HepG2 (cell line): Measurements from ENCODE around the gene FGGY. TPM values are rescaled to one million over a fixed set of nuclear protein-coding genes. Genes with fewer than 3 reads are reported as not detected.
A peak's percentile ranks its signal among the peaks of the same experiment; 100 is the strongest.

Experiments
- ATAC-seq: fragments of 200-7000 bp; cut with Tn5 transposase; 3 replicates; pipeline ENCODE4 v1.9.1; 2020; ENCODE audit warnings: mild to moderate bottlenecking, moderate library complexity
- BruUV-seq: library from RNA; stranded (reverse); fragments of 400-500 nt; replicated peaks from 2 replicates; lab custom pipeline; 2021; lab: Mats Ljungman, UMichigan
- CTCF ChIA-PET: fragments of 300-600 bp; formaldehyde crosslinking; extraction: SDS; loops from one replicate; lab custom pipeline; 2021; ENCODE audit warnings: low total read pairs, inconsistent platforms, low intra/inter-chr PET ratio; lab: Yijun Ruan, JAX
- POLR2A ChIA-PET: fragments of 350-600 bp; sonication (Branson Sonifier 250); formaldehyde crosslinking; loops from one replicate; lab custom pipeline; 2020; ENCODE audit warnings: antibody characterized with exemption, inconsistent platforms; lab: Yijun Ruan, JAX
- DNase-seq: peaks from one replicate; pipeline ENCODE4 v3.0.0-alpha.2; 2015; ENCODE audit warnings: low spot score
- FAIRE-seq: peaks from 3 replicates; lab custom pipeline; 2011; peaks lifted over from hg19 to GRCh38; lab: Jason Lieb, UNC
- H2AFZ ChIP-seq: one replicate; pipeline ENCODE4 v1.6.1; 2011; ENCODE audit warnings: low read length, inconsistent platforms
- H3K27ac ChIP-seq: fragments of 300-600 bp; 3 replicates; pipeline ENCODE4 v1.8.0; 2011; ENCODE audit warnings: mixed run types, mild to moderate bottlenecking, mixed read lengths, low read length, inconsistent platforms; ENCODE audit not compliant: insufficient read depth; ENCODE audit errors: extremely low read length
- H3K27me3 ChIP-seq, 2 experiments: fragments of 200-600 bp in 1 of 2; 2 replicates in 1 of 2; 3 replicates in 1 of 2; pipeline versions ENCODE4 v1.6.0 to v1.8.0; 2011; ENCODE audit warnings: low read length in 2 of 2, mild to moderate bottlenecking in 2 of 2, moderate library complexity in 2 of 2, inconsistent platforms in 1 of 2; ENCODE audit not compliant: insufficient read depth in 2 of 2, control insufficient read depth in 1 of 2
- H3K36me3 ChIP-seq, 2 experiments: fragments of 200-600 bp in 1 of 2; replicated peaks in 1 of 2; 2 replicates in 1 of 2; 3 replicates in 1 of 2; pipeline versions ENCODE4 v1.5.1 to v1.8.0; 2011; ENCODE audit warnings: low read length in 2 of 2, inconsistent platforms in 1 of 2; ENCODE audit not compliant: insufficient read depth in 2 of 2, control insufficient read depth in 1 of 2
- H3K4me1 ChIP-seq: 2 replicates; pipeline ENCODE4 v1.5.1; 2012; ENCODE audit warnings: low read length, inconsistent platforms; ENCODE audit not compliant: insufficient read depth
- H3K4me2 ChIP-seq: 2 replicates; pipeline ENCODE4 v1.6.0; 2011; ENCODE audit warnings: low read depth, low read length, inconsistent platforms
- H3K4me3 ChIP-seq, 3 experiments: fragments of 200-600 bp in 1 of 3; sonication (generic), shearing (Covaris generic) in 1 of 3; replicated peaks in 1 of 3; 2 replicates each; pipeline ENCODE4 v1.5.1; 2011 to 2016; ENCODE audit warnings: low read length in 3 of 3, inconsistent platforms in 2 of 3, low read depth in 2 of 3, mild to moderate bottlenecking in 2 of 3, control low read depth in 1 of 3, mixed read lengths in 1 of 3; ENCODE audit not compliant: insufficient read depth in 1 of 3
- H3K79me2 ChIP-seq: one replicate; pipeline ENCODE4 v1.6.1; 2011; ENCODE audit warnings: low read length, inconsistent platforms; ENCODE audit not compliant: insufficient read depth
- H3K9ac ChIP-seq: 2 replicates; pipeline ENCODE4 v1.6.0; 2011; ENCODE audit warnings: mild to moderate bottlenecking, low read depth, low read length, inconsistent platforms; ENCODE audit not compliant: insufficient read depth
- H3K9me3 ChIP-seq: 2 replicates; pipeline ENCODE4 v1.5.1; 2012; ENCODE audit warnings: mild to moderate bottlenecking, low read length
- H4K20me1 ChIP-seq: 2 replicates; pipeline ENCODE4 v1.6.0; 2011; ENCODE audit warnings: inconsistent platforms, mild to moderate bottlenecking, low read length, moderate library complexity; ENCODE audit not compliant: insufficient read depth
- ADNP ChIP-seq: sonication (generic); formaldehyde crosslinking; IDR thresholded peaks from 2 replicates; pipeline ENCODE4 v1.4.0; 2020; ENCODE audit warnings: missing genetic modification reagents
- ATF1 ChIP-seq: IDR thresholded peaks from 2 replicates; pipeline ENCODE4 v1.6.1; 2016; ENCODE audit warnings: mild to moderate bottlenecking, control low read depth
- ETV5 ChIP-seq: IDR thresholded peaks from 2 replicates; pipeline ENCODE4 v1.6.1; 2018; ENCODE audit warnings: missing biosample characterization, missing genetic modification reagents, inconsistent platforms, borderline replicate concordance
- GTF2F1 ChIP-seq: fragments of 150-350 bp; IDR thresholded peaks from 2 replicates; pipeline ENCODE4 v1.6.1; 2014; ENCODE audit warnings: low read length
- KDM1A ChIP-seq: IDR thresholded peaks from 2 replicates; pipeline ENCODE4 v1.6.1; 2016; ENCODE audit warnings: missing compliant biosample characterization
- PITX1 ChIP-seq: sonication (generic); formaldehyde crosslinking; IDR thresholded peaks from 2 replicates; pipeline ENCODE4 v1.5.1; 2020; ENCODE audit warnings: mild to moderate bottlenecking, missing genetic modification reagents
- POLR2G ChIP-seq: fragments of 200-400 bp; formaldehyde crosslinking; IDR thresholded peaks from 2 replicates; pipeline ENCODE4 v1.6.1; 2018; ENCODE audit warnings: mild to moderate bottlenecking, low read depth, low read length, moderate library complexity
- U2AF1 ChIP-seq: fragments of 200-400 bp; formaldehyde crosslinking; optimal IDR thresholded peaks from 2 replicates; pipeline ENCODE3; 2017; ENCODE audit warnings: mild to moderate bottlenecking, low read depth, low read length
- ZFP82 ChIP-seq: sonication (generic); formaldehyde crosslinking; IDR thresholded peaks from 2 replicates; pipeline ENCODE4 v1.5.1; 2020; ENCODE audit warnings: mild to moderate bottlenecking, missing genetic modification reagents, borderline replicate concordance
- ZNF629 ChIP-seq: sonication (generic); formaldehyde crosslinking; conservative IDR thresholded peaks from 2 replicates; pipeline ENCODE4 v1.5.0; 2020; ENCODE audit warnings: missing genetic modification reagents
- WGBS: methylation state at CpG from one replicate; pipeline ENCODE4 v1.1.6; 2017; ENCODE audit warnings: low lambda C conversion rate; 5-methylcytosine and 5-hydroxymethylcytosine counted together
- in situ Hi-C: cut with HindIII; loops from 2 replicates; pipeline ENCODE4 v1.10.0; 2017; ENCODE audit warnings: low pct_unique_long_range_greater_than_20kb; ENCODE audit not compliant: extremely low pct_ligation_motif_present
- intact Hi-C: fragments of 100-400 bp; cut with micrococcal nuclease; formaldehyde crosslinking; loops from one replicate; pipeline ENCODE4 v1.10.0; 2022; ENCODE audit not compliant: unreplicated experiment
- polyA plus RNA-seq, 8 experiments: library from polyadenylated mRNA; depleted of rRNA in 3 of 8; stranded (reverse) in 7 of 8; unstranded in 1 of 8; fragments of >200 nt; fragmentation: Illumina TruSeq in 4 of 8; extraction: Trizol in 4 of 8; gene quantifications; 2 replicates each; pipeline versions ENCODE4 v1.2.1 to v1.2.3, GENCODE V29; 2011 to 2016; ENCODE audit warnings: low read depth in 4 of 8, missing spikeins in 1 of 8, mixed read lengths in 1 of 8; ENCODE audit not compliant: insufficient read depth in 1 of 8
- total RNA-seq, 5 experiments: library from RNA; depleted of rRNA; stranded (reverse); fragments of >200 nt; fragmentation: Illumina TruSeq; extraction: Trizol; gene quantifications; 2 replicates each; pipeline ENCODE4 v1.2.3, GENCODE V29; 2016; ENCODE audit warnings: low read depth in 1 of 5
- TF ChIP-seq, protein P1 (sequence below): sonication (generic); formaldehyde crosslinking; IDR thresholded peaks from 2 replicates; pipeline ENCODE4 v1.4.0; 2020; ENCODE audit warnings: missing genetic modification reagents, borderline replicate concordance
- TF ChIP-seq, protein P2 (sequence below): IDR thresholded peaks from 2 replicates; pipeline ENCODE4 v1.6.1; 2016; ENCODE audit warnings: mild to moderate bottlenecking, missing biosample characterization, missing genetic modification reagents

The FGGY gene
- total and polyA plus RNA-seq, 2 of the 13 experiments (the other 11 are each of a cell fraction or from before 2014, with no cell fraction given) = 15.7 to 27.5 TPM

- TF ChIP-seq POLR2G (no peak), GTF2F1 (no peak)
- TF ChIP-seq, protein P1, sequence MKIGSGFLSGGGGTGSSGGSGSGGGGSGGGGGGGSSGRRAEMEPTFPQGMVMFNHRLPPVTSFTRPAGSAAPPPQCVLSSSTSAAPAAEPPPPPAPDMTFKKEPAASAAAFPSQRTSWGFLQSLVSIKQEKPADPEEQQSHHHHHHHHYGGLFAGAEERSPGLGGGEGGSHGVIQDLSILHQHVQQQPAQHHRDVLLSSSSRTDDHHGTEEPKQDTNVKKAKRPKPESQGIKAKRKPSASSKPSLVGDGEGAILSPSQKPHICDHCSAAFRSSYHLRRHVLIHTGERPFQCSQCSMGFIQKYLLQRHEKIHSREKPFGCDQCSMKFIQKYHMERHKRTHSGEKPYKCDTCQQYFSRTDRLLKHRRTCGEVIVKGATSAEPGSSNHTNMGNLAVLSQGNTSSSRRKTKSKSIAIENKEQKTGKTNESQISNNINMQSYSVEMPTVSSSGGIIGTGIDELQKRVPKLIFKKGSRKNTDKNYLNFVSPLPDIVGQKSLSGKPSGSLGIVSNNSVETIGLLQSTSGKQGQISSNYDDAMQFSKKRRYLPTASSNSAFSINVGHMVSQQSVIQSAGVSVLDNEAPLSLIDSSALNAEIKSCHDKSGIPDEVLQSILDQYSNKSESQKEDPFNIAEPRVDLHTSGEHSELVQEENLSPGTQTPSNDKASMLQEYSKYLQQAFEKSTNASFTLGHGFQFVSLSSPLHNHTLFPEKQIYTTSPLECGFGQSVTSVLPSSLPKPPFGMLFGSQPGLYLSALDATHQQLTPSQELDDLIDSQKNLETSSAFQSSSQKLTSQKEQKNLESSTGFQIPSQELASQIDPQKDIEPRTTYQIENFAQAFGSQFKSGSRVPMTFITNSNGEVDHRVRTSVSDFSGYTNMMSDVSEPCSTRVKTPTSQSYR (CRISPR knock-in tag) = no peak
These were observed 18.9 kb downstream of the FGGY start (continued) for GRCh38 chr1:59315529-59316463.

- Histone ChIP-seq H2AFZ (peak overlapping the region; percentile 57), H3K9me3 (no peaks in the 10 kb centered on the region), H3K4me1 (peaks cover 40% of the 10 kb centered on the region), H3K9ac (peak overlapping the region; percentile 37; the same call in 1 of the 2 replicates), H3K27ac (peak overlapping the region; percentile 58), H3K36me3 (no peaks in the 10 kb centered on the region), H4K20me1 (no peaks in the 10 kb centered on the region), H3K27me3 (no peaks in the 10 kb centered on the region), H3K79me2 (no peaks in the 10 kb centered on the region), H3K4me3 (peak overlapping the region in 2 of 3 experiments; percentile 6 to 9; a peak in 1 of 6 replicates), H3K4me2 (peak overlapping the region; percentile 64)
- WGBS = 51% methylated on average over 6 of the region's 6 CpGs
- ChIA-PET CTCF (no interaction called here), POLR2A (interaction anchor here (1.6 to 2.9 kb wide), 2 partner anchors 10 to 19 kb away, joined by 5 to 27 read pairs; partner anchors contain the start of gene FGGY)
- in situ Hi-C loops = loop anchor here (5.0 kb wide), 1 partner anchor 51 kb away; no protein-coding TSS in a partner anchor
- ATAC-seq (peak; percentile 48), FAIRE-seq (no peak), DNase-seq (no peak)
- intact Hi-C loops = no loop called here
- TF ChIP-seq, protein P2, sequence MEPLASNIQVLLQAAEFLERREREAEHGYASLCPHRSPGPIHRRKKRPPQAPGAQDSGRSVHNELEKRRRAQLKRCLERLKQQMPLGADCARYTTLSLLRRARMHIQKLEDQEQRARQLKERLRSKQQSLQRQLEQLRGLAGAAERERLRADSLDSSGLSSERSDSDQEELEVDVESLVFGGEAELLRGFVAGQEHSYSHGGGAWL (CRISPR knock-in tag) = no peak
- TF ChIP-seq ATF1 (CRISPR knock-in tag) (peak; percentile 24; the same call in 1 of the 2 replicates), ADNP (0 out of 2 replicates have a peak, but pooled peaks have one; percentile 22), PITX1 (CRISPR knock-in tag) (no peak), ZNF629 (CRISPR knock-in tag) (peak; percentile 89), U2AF1 (no peak), ETV5 (CRISPR knock-in tag) (0 out of 2 replicates have a peak, but pooled peaks have one; percentile 5), ZFP82 (CRISPR knock-in tag) (no peak), KDM1A (peak; percentile 30; the same call in 1 of the 2 replicates)
- no TSS peak for BruUV-seq
These were observed 19.7 kb downstream of the FGGY start for GRCh38 chr1:59316497-59317128.
